ENCODE data around the gene DDX11.
"Not testable (repeated sequence)": the region's sequence is repeated elsewhere in the genome, so short reads cannot be mapped to it uniquely, and the experiment has no call there.

DDX11 gene

GRCh38 chr12:31070971-31071740, 2.5 kb upstream of the DDX11 start:
- DNase-seq: not testable (repeated sequence)

- DNase-seq: not testable (repeated sequence)
Measured at GRCh38 chr12:31072962-31073361, 698 bp upstream of the DDX11 start.

- DNase-seq: peak; percentile 72
Measured at GRCh38 chr12:31074333-31074874, 744 bp downstream of the DDX11 start.

DNA sequence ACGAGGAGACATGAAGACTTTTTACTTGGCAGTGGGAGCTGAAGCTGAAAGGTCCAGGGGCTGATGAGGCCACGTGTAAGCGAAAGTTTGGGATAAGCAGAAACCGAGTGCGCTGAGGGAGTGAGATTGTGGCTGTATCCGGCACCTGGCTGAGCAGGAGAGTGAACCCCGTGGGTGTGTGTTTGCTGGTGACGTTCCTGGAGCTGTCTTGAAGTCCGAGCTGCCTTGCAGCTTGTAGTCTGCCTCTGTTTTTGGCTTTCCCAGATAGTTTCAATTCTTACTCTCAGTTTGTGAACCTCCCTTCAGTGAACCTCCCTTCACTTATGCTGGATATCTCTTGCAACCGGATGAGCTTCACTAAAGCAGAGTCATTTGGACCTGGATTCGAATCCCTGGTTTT, 2.5 kb downstream of the DDX11 start:
- not testable (repeated sequence) for DNase-seq

- DNase-seq: not testable (repeated sequence)
Measured at GRCh38 chr12:31077095-31077494, 3.4 kb downstream of the DDX11 start.

DNA sequence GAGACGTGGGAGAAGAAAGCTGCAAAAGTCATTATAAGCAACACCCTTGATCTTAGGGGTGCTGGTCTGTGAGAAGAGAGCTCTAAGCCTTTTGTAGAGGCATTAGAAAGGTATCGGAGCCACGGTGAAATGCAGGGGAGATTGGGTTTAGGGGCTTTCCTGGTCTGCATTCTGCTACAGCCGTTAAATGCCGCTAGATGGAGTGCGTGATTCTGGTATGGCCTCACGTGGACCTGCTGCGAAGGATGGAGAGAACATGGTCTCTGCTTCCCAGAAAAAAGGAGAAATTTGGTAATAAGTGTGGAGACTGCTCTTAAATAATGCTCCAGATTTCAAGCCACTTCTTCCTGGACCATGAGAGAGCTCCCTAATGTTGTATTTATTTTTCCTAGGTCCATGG, 4.3 kb downstream of the DDX11 start:
- not testable (repeated sequence) for DNase-seq

- DNase-seq: not testable (repeated sequence)
Measured at GRCh38 chr12:31079421-31079820, 5.8 kb downstream of the DDX11 start.

DNA sequence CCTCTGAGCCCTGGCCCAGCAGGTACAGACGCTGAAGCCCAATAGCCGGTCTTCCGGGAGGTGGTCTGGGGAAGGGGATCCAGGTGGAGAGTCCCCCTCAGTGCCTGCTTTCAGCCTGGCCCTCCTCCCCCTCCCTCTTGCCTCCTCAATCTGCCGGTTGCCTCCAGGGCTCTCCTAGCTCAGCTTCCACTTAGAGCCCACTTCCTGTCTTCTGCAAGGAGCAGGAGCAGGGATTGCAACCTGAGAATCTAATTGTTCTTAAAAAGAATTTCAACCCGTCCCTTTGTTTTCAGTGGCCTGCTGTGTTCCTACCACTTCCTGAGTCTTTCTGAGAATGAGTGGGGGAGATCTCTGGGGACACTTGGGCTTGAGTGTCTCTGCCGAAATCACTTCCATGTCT, 6.6 kb downstream of the DDX11 start:
- not testable (repeated sequence) for DNase-seq

GRCh38 chr12:31081274-31081673, 7.6 kb downstream of the DDX11 start:
- DNase-seq: not testable (repeated sequence)

DNA sequence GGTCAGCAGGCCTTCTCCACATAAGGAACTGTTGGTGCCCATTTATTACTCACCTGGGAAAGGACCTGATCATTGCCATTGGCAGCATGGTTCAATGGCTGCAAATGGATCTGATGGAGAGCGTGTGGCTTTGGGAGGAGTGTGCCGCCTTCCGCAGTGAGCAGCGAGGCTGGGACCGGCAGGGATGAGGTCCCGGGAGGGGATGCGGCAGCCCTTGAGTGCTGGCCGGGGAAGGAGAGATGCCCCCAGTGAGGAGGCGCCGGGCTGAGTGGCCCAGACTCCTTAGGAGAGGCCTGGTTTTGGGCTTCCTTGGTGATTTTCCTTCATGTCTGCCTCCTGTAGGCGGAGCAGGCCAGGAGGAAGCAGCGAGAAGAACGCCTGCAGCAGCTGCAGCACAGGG, 10.6 kb downstream of the DDX11 start:
- not testable (repeated sequence) for DNase-seq

- not testable (repeated sequence) for DNase-seq
Measured at GRCh38 chr12:31086032-31086431, 12.4 kb downstream of the DDX11 start.

DNA sequence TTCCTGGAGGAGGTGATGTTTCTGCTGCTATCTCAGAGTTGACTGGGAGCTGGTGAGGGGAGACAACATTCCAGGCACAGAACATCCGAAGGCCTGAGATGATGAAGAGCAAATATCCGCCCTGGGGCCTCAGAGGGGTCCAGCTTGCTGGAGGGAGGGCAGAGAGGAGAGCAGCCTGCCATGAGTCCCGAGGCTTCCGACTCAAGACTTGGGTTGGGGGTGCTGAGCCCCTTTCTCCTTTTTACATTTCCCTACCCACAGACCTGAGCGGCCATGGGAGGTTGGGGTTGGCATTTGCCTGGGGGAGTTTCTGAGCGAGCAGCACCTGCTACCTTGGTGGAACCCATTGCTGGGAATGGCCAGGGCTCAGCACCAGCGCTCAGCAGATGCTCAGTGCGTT, 13.8 kb downstream of the DDX11 start:
- DNase-seq: not testable (repeated sequence)

DNA sequence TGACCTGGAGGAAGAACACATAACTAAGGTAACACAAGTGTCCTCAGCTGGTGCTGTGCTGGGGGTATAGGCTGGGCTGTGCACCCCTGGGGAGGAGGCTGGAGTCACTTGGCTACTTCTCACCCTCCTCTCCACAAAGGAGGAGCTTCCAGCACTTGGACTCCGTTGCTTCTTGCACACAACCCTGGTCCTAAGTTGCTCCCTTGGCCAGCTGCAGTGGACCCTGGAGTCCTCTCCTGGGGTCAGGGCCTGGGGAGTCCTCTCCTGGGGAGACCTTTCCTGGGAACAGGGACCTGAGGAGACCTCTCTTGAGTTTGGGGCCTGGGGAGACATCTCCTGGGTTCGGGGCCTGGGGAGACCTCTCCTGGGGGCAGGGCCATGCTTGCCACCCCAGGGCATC, 14.3 kb downstream of the DDX11 start:
- not testable (repeated sequence) for DNase-seq

DNA sequence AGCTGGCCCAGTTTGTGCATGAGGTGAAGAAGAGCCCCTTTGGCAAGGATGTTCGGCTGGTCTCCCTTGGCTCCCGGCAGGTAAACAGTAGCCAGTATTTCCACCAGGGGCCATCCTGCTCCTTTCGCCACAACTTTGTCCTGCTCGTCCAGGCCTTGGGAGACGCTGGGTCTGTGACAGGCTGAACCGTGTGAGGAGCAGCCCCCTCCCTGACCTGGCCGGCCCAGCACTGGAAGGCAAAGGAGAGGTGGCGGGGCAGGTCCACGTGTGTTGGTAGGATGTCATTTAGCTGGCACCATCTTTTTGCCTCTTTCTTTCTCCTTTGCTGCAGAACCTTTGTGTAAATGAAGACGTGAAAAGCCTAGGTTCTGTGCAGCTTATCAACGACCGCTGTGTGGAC, 15.4 kb downstream of the DDX11 start:
- DNase-seq: no peak

DNA sequence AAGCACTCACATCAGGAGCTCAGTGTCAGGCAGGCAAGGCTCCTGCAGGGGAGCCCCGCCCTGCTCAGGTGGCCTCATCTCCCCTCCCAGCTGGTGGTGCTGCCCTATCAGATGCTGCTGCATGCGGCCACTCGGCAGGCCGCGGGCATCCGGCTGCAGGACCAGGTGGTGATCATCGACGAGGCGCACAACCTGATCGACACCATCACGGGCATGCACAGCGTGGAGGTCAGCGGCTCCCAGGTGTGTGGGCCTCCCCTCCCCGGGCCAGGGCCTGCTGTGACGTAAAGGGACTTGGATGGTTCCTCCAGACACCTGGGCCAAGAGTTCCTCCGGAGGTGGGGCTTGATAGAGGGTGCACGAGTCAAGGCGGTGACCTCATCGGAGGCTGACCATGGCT, 18.0 kb downstream of the DDX11 start:
- not testable (repeated sequence) for DNase-seq

DNA sequence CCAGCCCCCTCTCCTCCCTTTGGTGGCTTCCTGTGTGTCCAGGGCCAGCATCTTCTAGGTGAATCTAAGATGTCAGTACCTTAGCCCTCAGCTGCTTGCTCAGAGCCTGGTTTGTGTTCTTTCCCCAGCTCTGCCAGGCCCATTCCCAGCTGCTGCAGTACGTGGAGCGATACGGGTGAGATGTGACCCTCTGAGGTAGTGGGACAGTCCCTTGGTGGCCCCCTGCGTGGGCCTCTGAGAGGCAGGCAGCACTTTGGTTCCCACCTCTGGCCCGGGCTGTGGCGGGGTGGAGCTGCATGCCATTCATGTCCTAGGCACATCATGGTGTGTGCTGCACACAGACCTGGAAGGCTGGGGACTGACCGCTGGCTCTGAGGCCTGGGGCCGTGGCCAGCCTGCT, 19.1 kb downstream of the DDX11 start:
- not testable (repeated sequence) for DNase-seq

GRCh38 chr12:31095080-31095860, 21.6 kb downstream of the DDX11 start:
- DNase-seq: not testable (repeated sequence)

DNA sequence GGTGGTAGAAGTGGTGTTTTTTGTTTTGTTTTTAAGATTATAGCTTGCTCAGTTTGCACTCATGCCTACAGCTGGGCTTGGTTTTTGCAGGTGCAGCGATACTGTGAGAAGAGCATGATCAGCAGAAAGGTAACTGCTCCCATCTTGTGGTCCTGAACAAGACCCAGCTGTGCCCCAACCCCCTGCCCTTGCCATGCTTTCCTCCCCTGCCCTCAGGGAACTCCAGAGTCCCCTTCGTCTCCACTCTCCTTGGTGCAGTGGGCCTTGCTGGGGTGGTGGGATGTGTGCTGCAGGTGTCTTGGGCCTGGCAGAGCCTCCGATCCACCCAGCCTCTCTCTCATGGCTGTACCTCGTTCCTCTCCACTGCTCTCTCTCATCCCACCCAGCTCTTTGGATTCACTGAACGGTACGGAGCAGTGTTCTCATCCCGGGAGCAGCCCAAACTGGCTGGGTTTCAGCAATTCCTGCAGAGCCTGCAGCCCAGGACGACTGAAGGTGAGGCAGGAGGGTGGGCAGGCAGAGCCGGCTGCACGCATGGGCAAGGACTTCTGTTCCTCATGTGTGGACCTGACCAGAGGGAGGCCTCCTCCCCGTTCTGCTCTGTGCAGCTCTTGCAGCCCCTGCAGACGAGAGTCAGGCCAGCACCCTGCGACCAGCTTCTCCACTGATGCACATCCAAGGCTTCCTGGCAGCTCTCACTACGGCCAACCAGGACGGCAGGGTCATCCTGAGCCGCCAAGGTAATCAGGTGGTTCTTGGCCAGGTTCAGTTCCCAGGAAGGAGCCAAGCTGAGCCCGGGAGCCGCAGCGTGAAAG, 22.8 kb downstream of the DDX11 start:
- DNase-seq: not testable (repeated sequence)

DNA sequence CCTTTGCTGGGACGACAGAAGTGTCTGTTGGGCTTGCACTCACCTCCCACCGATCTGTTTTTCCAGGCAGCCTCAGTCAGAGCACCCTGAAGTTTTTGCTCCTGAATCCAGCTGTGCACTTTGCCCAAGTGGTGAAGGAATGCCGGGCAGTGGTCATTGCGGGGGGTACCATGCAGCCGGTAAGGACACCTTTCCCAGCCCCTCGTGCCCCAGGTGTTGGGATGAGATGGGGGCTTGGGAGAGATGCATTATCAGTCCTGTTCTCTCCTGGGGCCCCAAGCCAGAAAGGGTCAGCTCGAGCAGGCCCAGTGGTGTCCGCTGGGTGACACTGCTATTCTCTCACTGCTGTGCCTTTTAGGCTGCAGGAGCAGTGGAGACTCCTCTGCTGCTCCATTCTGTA, 24.2 kb downstream of the DDX11 start:
- not testable (repeated sequence) for DNase-seq

GRCh38 chr12:31098363-31098762, 24.7 kb downstream of the DDX11 start:
- DNase-seq: not testable (repeated sequence)

DNA sequence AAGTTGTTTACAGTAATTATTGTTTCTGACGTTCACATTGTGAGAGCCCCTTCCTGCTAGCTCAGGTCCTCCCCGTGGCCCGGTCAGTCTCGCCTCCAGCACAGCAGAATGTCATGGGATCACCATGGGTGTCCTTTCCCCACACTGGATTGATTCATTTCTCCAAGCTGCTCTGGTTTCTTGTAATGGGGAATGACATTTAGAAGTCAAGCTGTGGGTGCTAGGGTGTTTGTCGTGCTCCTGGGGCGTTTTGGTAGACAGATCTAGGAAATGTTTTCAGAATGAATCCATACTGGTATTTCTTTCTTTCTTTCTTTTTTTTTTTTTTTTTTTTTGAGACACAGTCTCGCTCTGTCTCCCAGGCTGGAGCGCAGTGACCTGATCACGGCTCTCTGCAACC, 25.1 kb downstream of the DDX11 start:
- DNase-seq: not testable (repeated sequence)

DNA sequence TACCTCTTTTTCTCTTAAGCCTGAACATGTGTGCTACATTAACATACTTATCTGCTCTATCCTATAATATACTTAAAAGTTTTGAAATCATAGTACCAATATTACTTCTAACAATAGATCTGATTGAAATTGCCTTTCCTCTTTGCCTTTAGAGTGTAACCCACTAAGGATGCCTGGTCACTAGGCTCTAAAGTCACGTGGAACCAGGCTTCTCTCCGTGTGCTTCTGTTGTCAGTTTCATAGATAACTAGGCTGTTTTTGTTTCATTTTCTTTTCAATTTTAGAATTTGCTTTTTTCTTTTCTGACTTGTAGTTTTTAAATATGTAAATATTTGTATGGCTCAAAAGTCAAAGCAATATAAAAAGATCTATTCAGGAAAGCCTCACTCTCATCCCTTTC, 25.8 kb downstream of the DDX11 start:
- not testable (repeated sequence) for DNase-seq

Measured in NCI-H82 (cell line).